Subcutaneous abdominal adipose tissue (tissue), 5 donors: ENCODE data around the gene CEP170.
"Not testable (repeated sequence)": the region's sequence is repeated elsewhere in the genome, so short reads cannot be mapped to it uniquely, and the experiment has no call there.

Experiments used
- H3K27ac ChIP-seq: one replicate; pipeline ENCODE4 v1.7.0; 2013; ENCODE audit warnings: low read depth, mild to moderate bottlenecking, inconsistent platforms, low read length, moderate library complexity
- H3K27me3 ChIP-seq, 5 donors: one replicate each; pipeline ENCODE4 v1.7.0; 2013; ENCODE audit warnings: low read length in 5 of 5, inconsistent platforms in 1 of 5; ENCODE audit not compliant: control insufficient read depth in 5 of 5, insufficient read depth in 4 of 5
- H3K36me3 ChIP-seq, 5 donors: one replicate each; pipeline ENCODE4 v1.7.0; 2013; ENCODE audit warnings: low read length in 5 of 5; ENCODE audit not compliant: control insufficient read depth in 5 of 5, insufficient read depth in 5 of 5
- H3K4me1 ChIP-seq, 5 donors: one replicate each; pipeline ENCODE4 v1.7.0; 2013; ENCODE audit warnings: low read length in 5 of 5, mild to moderate bottlenecking in 3 of 5, moderate library complexity in 1 of 5; ENCODE audit not compliant: control insufficient read depth in 5 of 5, insufficient read depth in 5 of 5
- H3K4me3 ChIP-seq, 5 donors: one replicate each; pipeline ENCODE4 v1.7.0; 2013; ENCODE audit warnings: low read length in 5 of 5, low read depth in 1 of 5
- H3K9ac ChIP-seq, 5 donors: one replicate each; pipeline ENCODE4 v1.7.0; 2013; ENCODE audit warnings: low read length in 5 of 5, mild to moderate bottlenecking in 4 of 5, moderate library complexity in 3 of 5
- H3K9me3 ChIP-seq, 5 donors: one replicate each; pipeline ENCODE4 v1.7.0; 2013; ENCODE audit warnings: low read length in 5 of 5; ENCODE audit not compliant: control insufficient read depth in 5 of 5
- donor health status: healthy.
- donor health status: healthy.
- donor health status: healthy.
- donor health status: healthy.
- donor health status: healthy.

The CEP170 gene

DNA sequence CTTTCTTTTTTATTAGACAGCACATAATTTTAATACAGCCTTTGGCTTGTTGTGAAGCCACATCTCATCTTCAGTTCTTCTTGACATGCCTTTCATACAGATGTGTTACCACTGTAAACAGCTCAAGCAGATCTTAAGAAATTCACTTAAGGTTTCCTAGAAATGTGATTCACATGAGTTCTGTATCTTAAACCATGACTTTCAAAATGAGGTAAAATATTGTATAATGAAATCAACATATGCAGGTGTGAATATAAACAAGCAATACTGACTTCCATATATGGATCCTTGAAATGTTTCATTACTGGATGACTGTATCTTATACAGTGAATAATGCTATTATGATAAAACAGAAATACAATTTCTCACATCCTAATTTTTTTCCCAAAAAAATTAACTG lies 107.7 kb downstream of the CEP170 start:
- not testable (repeated sequence) for H3K27ac ChIP-seq, H3K9ac ChIP-seq, H3K4me1 ChIP-seq, H3K27me3 ChIP-seq, H3K36me3 ChIP-seq, H3K4me3 ChIP-seq, H3K9me3 ChIP-seq

DNA sequence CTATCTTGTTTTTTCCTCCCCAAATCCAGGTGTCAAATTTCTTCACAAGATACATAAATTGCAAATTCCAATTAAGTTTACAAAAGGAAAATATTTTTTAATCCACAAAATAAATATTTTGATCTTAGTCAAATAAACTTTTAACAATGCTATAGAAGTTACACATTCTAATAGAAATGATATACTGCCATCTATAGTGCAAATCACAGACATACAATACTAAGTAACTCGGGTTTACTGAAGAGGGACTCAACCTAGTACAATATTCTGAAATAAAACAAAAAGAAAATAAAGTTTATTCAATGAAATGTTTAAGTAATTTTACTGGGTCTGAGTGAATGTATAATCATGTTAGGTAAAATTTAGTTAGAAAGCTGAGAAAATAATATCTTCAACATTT lies 114.6 kb downstream of the CEP170 start:
- H3K27me3 ChIP-seq, H3K4me1 ChIP-seq, H3K9me3 ChIP-seq, H3K9ac ChIP-seq, H3K27ac ChIP-seq, H3K4me3 ChIP-seq: not testable (repeated sequence)
- H3K36me3 ChIP-seq = peaks cover 0 to 15% (median 5%) of the 10 kb centered on the region in 5 donors

GRCh38 chr1:243122876-243123409 lies 132.1 kb downstream of the CEP170 start:
- not testable (repeated sequence) for H3K27ac ChIP-seq, H3K9me3 ChIP-seq, H3K4me3 ChIP-seq, H3K9ac ChIP-seq, H3K27me3 ChIP-seq, H3K4me1 ChIP-seq
- peaks cover 3 to 12% (median 6%) of the 10 kb centered on the region in 5 donors for H3K36me3 ChIP-seq

DNA sequence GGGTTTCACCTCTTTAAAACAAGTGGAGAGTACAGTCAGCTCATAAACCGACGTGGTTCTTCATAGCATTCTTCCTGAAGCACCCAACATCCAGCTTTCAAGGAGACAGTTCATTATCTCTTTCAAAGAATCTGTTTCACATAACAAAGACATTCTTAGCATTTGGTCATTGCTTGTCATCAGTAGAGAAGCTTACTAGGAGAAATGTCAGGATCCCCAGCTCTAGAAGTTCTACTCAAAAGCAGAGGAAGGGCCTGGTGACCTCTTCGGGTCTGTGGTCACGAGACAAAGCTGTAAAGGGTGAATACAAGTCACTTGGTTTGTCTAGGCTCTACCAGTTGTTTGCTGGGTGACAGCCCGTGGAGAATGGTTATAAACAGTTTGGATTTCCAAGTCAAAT lies 133.1 kb downstream of the CEP170 start:
- not testable (repeated sequence) for H3K27me3 ChIP-seq, H3K9me3 ChIP-seq, H3K27ac ChIP-seq, H3K4me3 ChIP-seq, H3K9ac ChIP-seq, H3K4me1 ChIP-seq
- peaks cover 3 to 11% (median 6%) of the 10 kb centered on the region in 5 donors for H3K36me3 ChIP-seq

DNA sequence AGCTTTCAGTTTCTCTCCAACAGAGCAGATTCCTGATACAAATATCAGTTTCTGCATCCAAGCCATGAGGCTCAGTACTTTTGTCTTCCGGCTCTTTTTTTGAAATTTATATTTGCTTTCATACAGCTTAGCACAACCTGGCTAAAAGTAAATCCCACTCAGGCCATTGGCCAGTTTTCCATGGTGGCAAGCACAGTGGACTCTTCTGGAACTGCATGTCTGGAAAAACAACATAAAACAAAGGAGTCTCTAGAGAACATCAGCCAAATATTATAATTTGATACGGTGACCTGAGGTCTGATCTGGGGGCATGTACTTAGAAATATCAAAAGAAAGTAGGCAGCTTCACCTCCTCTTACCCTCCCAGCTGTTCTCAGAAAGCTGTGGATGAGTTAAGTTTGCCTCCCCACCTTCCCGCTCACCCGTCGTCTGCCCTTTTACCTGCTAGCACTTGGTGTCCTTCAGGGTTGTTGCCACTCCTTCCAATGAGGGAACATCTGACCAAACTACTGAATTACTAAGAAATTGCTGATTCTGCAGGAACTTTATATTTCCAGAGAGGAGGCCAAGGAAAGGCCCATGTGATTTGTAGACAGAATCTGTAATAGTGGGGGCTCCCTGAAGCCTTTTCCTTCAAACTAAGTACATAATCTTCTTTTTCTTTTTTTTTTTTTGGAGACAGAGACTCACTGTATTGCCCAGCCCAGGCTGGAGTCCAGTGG lies 136.3 kb downstream of the CEP170 start:
- H3K27me3 ChIP-seq, H3K4me3 ChIP-seq, H3K4me1 ChIP-seq, H3K9me3 ChIP-seq, H3K9ac ChIP-seq, H3K36me3 ChIP-seq, H3K27ac ChIP-seq: not testable (repeated sequence)

- not testable (repeated sequence) for H3K4me1 ChIP-seq, H3K4me3 ChIP-seq, H3K27ac ChIP-seq, H3K36me3 ChIP-seq, H3K27me3 ChIP-seq, H3K9me3 ChIP-seq, H3K9ac ChIP-seq
Measured at GRCh38 chr1:243116187-243116586, 138.9 kb downstream of the CEP170 start.

- not testable (repeated sequence) for H3K36me3 ChIP-seq, H3K9me3 ChIP-seq, H3K4me1 ChIP-seq, H3K4me3 ChIP-seq, H3K9ac ChIP-seq, H3K27me3 ChIP-seq, H3K27ac ChIP-seq
Measured at GRCh38 chr1:243114769-243115168, 140.3 kb downstream of the CEP170 start.

GRCh38 chr1:243114059-243114713 lies 140.9 kb downstream of the CEP170 start:
- H3K9me3 ChIP-seq, H3K27me3 ChIP-seq, H3K36me3 ChIP-seq, H3K27ac ChIP-seq, H3K4me3 ChIP-seq, H3K9ac ChIP-seq, H3K4me1 ChIP-seq: not testable (repeated sequence)

- not testable (repeated sequence) for H3K9me3 ChIP-seq, H3K4me1 ChIP-seq
Measured at GRCh38 chr1:243107171-243107570, 147.9 kb downstream of the CEP170 start.

DNA sequence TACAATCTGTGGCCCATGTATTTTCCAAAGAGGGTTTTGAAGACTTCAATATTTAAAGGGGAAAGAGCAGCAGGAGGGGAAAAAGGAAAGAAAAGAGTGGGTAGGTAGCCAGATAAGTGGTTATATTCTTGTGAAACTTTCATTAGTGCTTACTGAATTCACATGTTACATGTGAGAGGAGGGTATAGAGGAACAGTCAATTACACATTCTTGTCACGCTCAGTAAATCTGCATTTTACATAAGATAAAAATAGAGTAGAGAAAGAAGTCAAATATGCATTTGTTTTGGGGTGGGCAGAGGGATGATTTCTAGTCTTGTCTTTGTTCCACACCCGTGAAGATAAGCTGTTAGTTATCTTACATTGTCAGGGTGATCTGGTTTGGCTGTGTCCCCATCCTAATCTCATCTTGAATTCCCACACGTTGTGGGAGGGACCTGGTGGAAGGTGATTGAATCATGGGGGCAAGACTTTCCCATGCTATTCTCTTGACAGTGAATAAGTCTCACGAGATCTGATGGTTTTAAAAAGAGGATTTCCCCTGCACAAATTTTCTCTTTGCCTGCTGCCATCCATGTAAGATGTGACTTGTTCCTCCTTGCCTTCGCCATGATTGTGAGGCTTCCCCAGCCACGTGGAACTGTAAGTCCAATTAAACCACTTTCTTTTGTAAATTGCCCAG lies 149.3 kb downstream of the CEP170 start:
- not testable (repeated sequence) for H3K9ac ChIP-seq, H3K27ac ChIP-seq, H3K36me3 ChIP-seq, H3K27me3 ChIP-seq, H3K9me3 ChIP-seq, H3K4me1 ChIP-seq, H3K4me3 ChIP-seq

More at GRCh38 chr1:243107171-243107570, 147.9 kb downstream of the CEP170 start:
- H3K9ac ChIP-seq, H3K27ac ChIP-seq, H3K27me3 ChIP-seq, H3K36me3 ChIP-seq, H3K4me3 ChIP-seq: not testable (repeated sequence)
